HepG2 (cell line): ENCODE results near the gene SOX9. TPM values are rescaled to one million over a fixed set of nuclear protein-coding genes. Genes with fewer than 3 reads are reported as not detected.
A peak's percentile ranks its signal among the peaks of the same experiment; 100 is the strongest.

Experiments
- CCAR2 ChIP-seq: fragments of 200-400 bp; formaldehyde crosslinking; optimal IDR thresholded peaks from 2 replicates; pipeline ENCODE3; 2018; ENCODE audit warnings: low read depth, mild to moderate bottlenecking, low read length, moderate library complexity
- FOXO1 ChIP-seq: sonication (generic); formaldehyde crosslinking; IDR thresholded peaks from 2 replicates; pipeline ENCODE4 v1.4.0; 2020; ENCODE audit warnings: missing genetic modification reagents
- LCORL ChIP-seq, 2 experiments: fragments of 450-650 bp in 1 of 2; sonication (generic) in 1 of 2; formaldehyde crosslinking in 1 of 2; IDR thresholded peaks; 2 replicates each; pipeline versions ENCODE4 v1.5.0 to v1.6.1; 2017 to 2020; ENCODE audit warnings: antibody characterized with exemption in 1 of 2, missing genetic modification reagents in 1 of 2
- NCOA2 ChIP-seq: sonication (generic); formaldehyde crosslinking; IDR thresholded peaks from 2 replicates; pipeline ENCODE4 v1.8.0; 2022; ENCODE audit warnings: inconsistent platforms
- NFIB ChIP-seq: sonication (generic); formaldehyde crosslinking; IDR thresholded peaks from 2 replicates; pipeline ENCODE4 v1.9.0; 2021; ENCODE audit warnings: missing genetic modification reagents, mild to moderate bottlenecking, borderline replicate concordance
- RFXANK ChIP-seq: IDR thresholded peaks from 2 replicates; pipeline ENCODE4 v1.6.1; 2016
- SALL2 ChIP-seq: sonication (generic); formaldehyde crosslinking; IDR thresholded peaks from 2 replicates; pipeline ENCODE4 v1.8.1; 2023; ENCODE audit warnings: mild to moderate bottlenecking, missing genetic modification reagents, inconsistent platforms
- TEAD2 ChIP-seq: sonication (generic); formaldehyde crosslinking; IDR thresholded peaks from 2 replicates; pipeline ENCODE4 v1.9.0; 2021; ENCODE audit warnings: missing genetic modification reagents
- THAP11 ChIP-seq: IDR thresholded peaks from 2 replicates; pipeline ENCODE4 v1.6.1; 2016; ENCODE audit warnings: missing biosample characterization, missing genetic modification reagents
- ZBTB20 ChIP-seq: sonication (generic); formaldehyde crosslinking; IDR thresholded peaks from 2 replicates; pipeline ENCODE4 v1.8.1; 2023; ENCODE audit warnings: missing genetic modification reagents, low read depth, mild to moderate bottlenecking, borderline replicate concordance
- ZNF430 ChIP-seq: sonication (generic); formaldehyde crosslinking; IDR thresholded peaks from 2 replicates; pipeline ENCODE4 v1.9.0; 2021; ENCODE audit warnings: mild to moderate bottlenecking, missing genetic modification reagents
- ZNF549 ChIP-seq: sonication (generic); formaldehyde crosslinking; IDR thresholded peaks from 2 replicates; pipeline ENCODE4 v1.5.0; 2020; ENCODE audit warnings: missing genetic modification reagents
- ZNF713 ChIP-seq: sonication (generic); formaldehyde crosslinking; IDR thresholded peaks from 2 replicates; pipeline ENCODE4 v1.4.0; 2020; ENCODE audit warnings: mild to moderate bottlenecking, missing genetic modification reagents
- ZNF879 ChIP-seq: sonication (generic); formaldehyde crosslinking; IDR thresholded peaks from 2 replicates; pipeline ENCODE4 v1.8.1; 2023; ENCODE audit warnings: missing genetic modification reagents
- ZSCAN25 ChIP-seq: sonication (generic); formaldehyde crosslinking; IDR thresholded peaks from 2 replicates; pipeline ENCODE4 v1.8.0; 2022; ENCODE audit warnings: mild to moderate bottlenecking, missing genetic modification reagents
- polyA plus RNA-seq, 8 experiments: library from polyadenylated mRNA; depleted of rRNA in 3 of 8; stranded (reverse) in 7 of 8; unstranded in 1 of 8; fragments of >200 nt; fragmentation: Illumina TruSeq in 4 of 8; extraction: Trizol in 4 of 8; gene quantifications; 2 replicates each; pipeline versions ENCODE4 v1.2.1 to v1.2.3, GENCODE V29; 2011 to 2016; ENCODE audit warnings: low read depth in 4 of 8, missing spikeins in 1 of 8, mixed read lengths in 1 of 8; ENCODE audit not compliant: insufficient read depth in 1 of 8
- total RNA-seq, 5 experiments: library from RNA; depleted of rRNA; stranded (reverse); fragments of >200 nt; fragmentation: Illumina TruSeq; extraction: Trizol; gene quantifications; 2 replicates each; pipeline ENCODE4 v1.2.3, GENCODE V29; 2016; ENCODE audit warnings: low read depth in 1 of 5
- TF ChIP-seq, protein P1 (sequence below): sonication (generic); formaldehyde crosslinking; IDR thresholded peaks from 2 replicates; pipeline ENCODE4 v1.5.1; 2020; ENCODE audit warnings: mild to moderate bottlenecking, missing genetic modification reagents, borderline replicate concordance
- TF ChIP-seq, protein P2 (sequence below): sonication (generic); formaldehyde crosslinking; IDR thresholded peaks from 2 replicates; pipeline ENCODE4 v1.4.0; 2020; ENCODE audit warnings: mild to moderate bottlenecking, missing genetic modification reagents
- TF ChIP-seq, protein P3 (sequence below): IDR thresholded peaks from 2 replicates; pipeline ENCODE4 v1.6.1; 2016; ENCODE audit warnings: mild to moderate bottlenecking, missing biosample characterization, missing genetic modification reagents
- TF ChIP-seq, protein P4 (sequence below): sonication (generic); formaldehyde crosslinking; IDR thresholded peaks from 2 replicates; pipeline ENCODE4 v1.8.0; 2022; ENCODE audit warnings: mild to moderate bottlenecking, missing genetic modification reagents
- TF ChIP-seq, protein P5 (sequence below): sonication (generic); formaldehyde crosslinking; IDR thresholded peaks from 2 replicates; pipeline ENCODE4 v1.4.0; 2020; ENCODE audit warnings: mild to moderate bottlenecking, low read depth, missing genetic modification reagents

The SOX9 gene
- total and polyA plus RNA-seq, 2 of the 13 experiments (the other 11 are each of a cell fraction or from before 2014, with no cell fraction given): 16.1 to 27.6 TPM

DNA sequence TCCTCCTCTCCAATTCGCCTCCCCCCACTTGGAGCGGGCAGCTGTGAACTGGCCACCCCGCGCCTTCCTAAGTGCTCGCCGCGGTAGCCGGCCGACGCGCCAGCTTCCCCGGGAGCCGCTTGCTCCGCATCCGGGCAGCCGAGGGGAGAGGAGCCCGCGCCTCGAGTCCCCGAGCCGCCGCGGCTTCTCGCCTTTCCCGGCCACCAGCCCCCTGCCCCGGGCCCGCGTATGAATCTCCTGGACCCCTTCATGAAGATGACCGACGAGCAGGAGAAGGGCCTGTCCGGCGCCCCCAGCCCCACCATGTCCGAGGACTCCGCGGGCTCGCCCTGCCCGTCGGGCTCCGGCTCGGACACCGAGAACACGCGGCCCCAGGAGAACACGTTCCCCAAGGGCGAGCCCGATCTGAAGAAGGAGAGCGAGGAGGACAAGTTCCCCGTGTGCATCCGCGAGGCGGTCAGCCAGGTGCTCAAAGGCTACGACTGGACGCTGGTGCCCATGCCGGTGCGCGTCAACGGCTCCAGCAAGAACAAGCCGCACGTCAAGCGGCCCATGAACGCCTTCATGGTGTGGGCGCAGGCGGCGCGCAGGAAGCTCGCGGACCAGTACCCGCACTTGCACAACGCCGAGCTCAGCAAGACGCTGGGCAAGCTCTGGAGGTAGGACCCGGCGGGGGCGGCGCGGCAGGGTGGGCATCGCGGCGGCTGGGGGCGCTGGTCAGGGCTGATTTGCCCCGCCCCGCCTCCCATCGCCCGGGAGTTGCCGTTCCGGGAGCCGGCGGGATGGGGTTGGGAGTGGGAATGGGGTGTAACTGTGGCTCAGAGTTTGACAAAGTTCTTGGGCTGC lies 567 bp downstream of the SOX9 start (continued):
- TF ChIP-seq, protein P1, sequence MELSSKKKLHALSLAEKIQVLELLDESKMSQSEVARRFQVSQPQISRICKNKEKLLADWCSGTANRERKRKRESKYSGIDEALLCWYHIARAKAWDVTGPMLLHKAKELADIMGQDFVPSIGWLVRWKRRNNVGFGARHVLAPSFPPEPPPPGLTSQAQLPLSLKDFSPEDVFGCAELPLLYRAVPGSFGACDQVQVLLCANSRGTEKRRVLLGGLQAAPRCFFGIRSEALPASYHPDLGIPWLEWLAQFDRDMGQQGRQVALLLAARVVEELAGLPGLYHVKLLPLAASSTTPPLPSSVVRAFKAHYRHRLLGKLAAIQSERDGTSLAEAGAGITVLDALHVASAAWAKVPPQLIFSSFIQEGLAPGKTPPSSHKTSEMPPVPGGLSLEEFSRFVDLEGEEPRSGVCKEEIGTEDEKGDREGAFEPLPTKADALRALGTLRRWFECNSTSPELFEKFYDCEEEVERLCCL: 0 out of 2 replicates have a peak, but pooled peaks have one; percentile 25
- TF ChIP-seq, protein P2, sequence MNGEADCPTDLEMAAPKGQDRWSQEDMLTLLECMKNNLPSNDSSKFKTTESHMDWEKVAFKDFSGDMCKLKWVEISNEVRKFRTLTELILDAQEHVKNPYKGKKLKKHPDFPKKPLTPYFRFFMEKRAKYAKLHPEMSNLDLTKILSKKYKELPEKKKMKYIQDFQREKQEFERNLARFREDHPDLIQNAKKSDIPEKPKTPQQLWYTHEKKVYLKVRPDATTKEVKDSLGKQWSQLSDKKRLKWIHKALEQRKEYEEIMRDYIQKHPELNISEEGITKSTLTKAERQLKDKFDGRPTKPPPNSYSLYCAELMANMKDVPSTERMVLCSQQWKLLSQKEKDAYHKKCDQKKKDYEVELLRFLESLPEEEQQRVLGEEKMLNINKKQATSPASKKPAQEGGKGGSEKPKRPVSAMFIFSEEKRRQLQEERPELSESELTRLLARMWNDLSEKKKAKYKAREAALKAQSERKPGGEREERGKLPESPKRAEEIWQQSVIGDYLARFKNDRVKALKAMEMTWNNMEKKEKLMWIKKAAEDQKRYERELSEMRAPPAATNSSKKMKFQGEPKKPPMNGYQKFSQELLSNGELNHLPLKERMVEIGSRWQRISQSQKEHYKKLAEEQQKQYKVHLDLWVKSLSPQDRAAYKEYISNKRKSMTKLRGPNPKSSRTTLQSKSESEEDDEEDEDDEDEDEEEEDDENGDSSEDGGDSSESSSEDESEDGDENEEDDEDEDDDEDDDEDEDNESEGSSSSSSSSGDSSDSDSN (CRISPR knock-in tag): peak; percentile 89
- TF ChIP-seq ZBTB20 (CRISPR knock-in tag) (peak; percentile 75; the same call in 1 of the 2 replicates), TEAD2 (no peak), NFIB (CRISPR knock-in tag) (no peak), FOXO1 (CRISPR knock-in tag) (0 out of 2 replicates have a peak, but pooled peaks have one; percentile 19), THAP11 (no peak; the same call in 1 of the 2 replicates), NCOA2 (CRISPR knock-in tag) (no peak), RFXANK (CRISPR knock-in tag) (no peak), ZSCAN25 (CRISPR knock-in tag) (peak; percentile 57), ZNF549 (CRISPR knock-in tag) (no peak), LCORL (IDR thresholded peaks at IDR 0.05) (no peak), LCORL (CRISPR knock-in tag; IDR thresholded peaks at IDR 0.05) (peak; percentile 11; the same call in 1 of the 2 replicates), ZNF713 (CRISPR knock-in tag) (0 out of 2 replicates have a peak, but pooled peaks have one; percentile 11), ZNF879 (CRISPR knock-in tag) (peak; percentile 68; the same call in 1 of the 2 replicates), ZNF430 (CRISPR knock-in tag) (peak; percentile 20; the same call in 1 of the 2 replicates), SALL2 (CRISPR knock-in tag) (peak; percentile 73; the same call in 1 of the 2 replicates), CCAR2 (no peak)
- TF ChIP-seq, protein P3, sequence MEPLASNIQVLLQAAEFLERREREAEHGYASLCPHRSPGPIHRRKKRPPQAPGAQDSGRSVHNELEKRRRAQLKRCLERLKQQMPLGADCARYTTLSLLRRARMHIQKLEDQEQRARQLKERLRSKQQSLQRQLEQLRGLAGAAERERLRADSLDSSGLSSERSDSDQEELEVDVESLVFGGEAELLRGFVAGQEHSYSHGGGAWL: peak; percentile 78; the same call in 1 of the 2 replicates
- TF ChIP-seq, protein P4, sequence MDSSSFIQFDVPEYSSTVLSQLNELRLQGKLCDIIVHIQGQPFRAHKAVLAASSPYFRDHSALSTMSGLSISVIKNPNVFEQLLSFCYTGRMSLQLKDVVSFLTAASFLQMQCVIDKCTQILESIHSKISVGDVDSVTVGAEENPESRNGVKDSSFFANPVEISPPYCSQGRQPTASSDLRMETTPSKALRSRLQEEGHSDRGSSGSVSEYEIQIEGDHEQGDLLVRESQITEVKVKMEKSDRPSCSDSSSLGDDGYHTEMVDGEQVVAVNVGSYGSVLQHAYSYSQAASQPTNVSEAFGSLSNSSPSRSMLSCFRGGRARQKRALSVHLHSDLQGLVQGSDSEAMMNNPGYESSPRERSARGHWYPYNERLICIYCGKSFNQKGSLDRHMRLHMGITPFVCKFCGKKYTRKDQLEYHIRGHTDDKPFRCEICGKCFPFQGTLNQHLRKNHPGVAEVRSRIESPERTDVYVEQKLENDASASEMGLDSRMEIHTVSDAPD (CRISPR knock-in tag): 0 out of 2 replicates have a peak, but pooled peaks have one; percentile 8
- TF ChIP-seq, protein P5, sequence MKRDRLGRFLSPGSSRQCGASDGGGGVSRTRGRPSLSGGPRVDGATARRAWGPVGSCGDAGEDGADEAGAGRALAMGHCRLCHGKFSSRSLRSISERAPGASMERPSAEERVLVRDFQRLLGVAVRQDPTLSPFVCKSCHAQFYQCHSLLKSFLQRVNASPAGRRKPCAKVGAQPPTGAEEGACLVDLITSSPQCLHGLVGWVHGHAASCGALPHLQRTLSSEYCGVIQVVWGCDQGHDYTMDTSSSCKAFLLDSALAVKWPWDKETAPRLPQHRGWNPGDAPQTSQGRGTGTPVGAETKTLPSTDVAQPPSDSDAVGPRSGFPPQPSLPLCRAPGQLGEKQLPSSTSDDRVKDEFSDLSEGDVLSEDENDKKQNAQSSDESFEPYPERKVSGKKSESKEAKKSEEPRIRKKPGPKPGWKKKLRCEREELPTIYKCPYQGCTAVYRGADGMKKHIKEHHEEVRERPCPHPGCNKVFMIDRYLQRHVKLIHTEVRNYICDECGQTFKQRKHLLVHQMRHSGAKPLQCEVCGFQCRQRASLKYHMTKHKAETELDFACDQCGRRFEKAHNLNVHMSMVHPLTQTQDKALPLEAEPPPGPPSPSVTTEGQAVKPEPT (CRISPR knock-in tag): no peak
